ENCODE measurements around the gene CYP46A1.

- TF ChIP-seq, protein P1, sequence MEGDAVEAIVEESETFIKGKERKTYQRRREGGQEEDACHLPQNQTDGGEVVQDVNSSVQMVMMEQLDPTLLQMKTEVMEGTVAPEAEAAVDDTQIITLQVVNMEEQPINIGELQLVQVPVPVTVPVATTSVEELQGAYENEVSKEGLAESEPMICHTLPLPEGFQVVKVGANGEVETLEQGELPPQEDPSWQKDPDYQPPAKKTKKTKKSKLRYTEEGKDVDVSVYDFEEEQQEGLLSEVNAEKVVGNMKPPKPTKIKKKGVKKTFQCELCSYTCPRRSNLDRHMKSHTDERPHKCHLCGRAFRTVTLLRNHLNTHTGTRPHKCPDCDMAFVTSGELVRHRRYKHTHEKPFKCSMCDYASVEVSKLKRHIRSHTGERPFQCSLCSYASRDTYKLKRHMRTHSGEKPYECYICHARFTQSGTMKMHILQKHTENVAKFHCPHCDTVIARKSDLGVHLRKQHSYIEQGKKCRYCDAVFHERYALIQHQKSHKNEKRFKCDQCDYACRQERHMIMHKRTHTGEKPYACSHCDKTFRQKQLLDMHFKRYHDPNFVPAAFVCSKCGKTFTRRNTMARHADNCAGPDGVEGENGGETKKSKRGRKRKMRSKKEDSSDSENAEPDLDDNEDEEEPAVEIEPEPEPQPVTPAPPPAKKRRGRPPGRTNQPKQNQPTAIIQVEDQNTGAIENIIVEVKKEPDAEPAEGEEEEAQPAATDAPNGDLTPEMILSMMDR (IDR thresholded peaks at IDR 0.05; ENCODE audit: poor library complexity) = no peak
- TF ChIP-seq EZH2 (IDR thresholded peaks at IDR 0.05; ENCODE audit: borderline replicate concordance) (no peak), EZH2phosphoT487 (IDR thresholded peaks at IDR 0.05; ENCODE audit: low read depth, severe bottlenecking, unreplicated experiment) (no peak)
These were observed 54.0 kb downstream of the CYP46A1 start for GRCh38 chr14:99737956-99738667.

All from hepatocyte (in vitro differentiated cells).